22Rv1 (cell line): ENCODE results near the gene OR1Q1.

ENCODE experiments used
- ZFX ChIP-seq: fragments of 450-650 bp; IDR thresholded peaks from 2 replicates; pipeline ENCODE4 v1.6.1; 2017; ENCODE audit warnings: antibody characterized with exemption, borderline replicate concordance
- TF ChIP-seq, protein P1 (sequence below): fragments of 450-650 bp; IDR thresholded peaks from 2 replicates; pipeline ENCODE4 v1.5.1; 2017; ENCODE audit warnings: mild to moderate bottlenecking

DNA sequence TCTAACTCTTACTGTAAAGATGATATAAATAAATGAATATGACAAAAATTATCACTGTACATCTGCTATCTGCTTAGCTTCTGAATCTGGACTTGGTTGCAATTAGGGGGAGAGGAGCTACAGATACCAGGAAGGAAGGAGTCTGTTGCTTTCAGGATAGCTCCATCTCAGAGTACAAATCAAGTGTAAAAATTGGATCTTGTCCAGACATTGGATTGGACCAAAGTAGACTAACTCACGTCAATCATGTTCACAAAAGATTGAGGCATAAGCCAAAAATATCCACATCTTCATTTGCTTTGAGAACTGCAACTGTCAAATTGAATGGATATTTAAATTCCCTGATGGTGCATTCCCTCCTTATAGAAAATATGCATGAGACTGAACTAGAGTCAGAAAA is 8.8 kb upstream of the OR1Q1 start:
- TF ChIP-seq, protein P1, sequence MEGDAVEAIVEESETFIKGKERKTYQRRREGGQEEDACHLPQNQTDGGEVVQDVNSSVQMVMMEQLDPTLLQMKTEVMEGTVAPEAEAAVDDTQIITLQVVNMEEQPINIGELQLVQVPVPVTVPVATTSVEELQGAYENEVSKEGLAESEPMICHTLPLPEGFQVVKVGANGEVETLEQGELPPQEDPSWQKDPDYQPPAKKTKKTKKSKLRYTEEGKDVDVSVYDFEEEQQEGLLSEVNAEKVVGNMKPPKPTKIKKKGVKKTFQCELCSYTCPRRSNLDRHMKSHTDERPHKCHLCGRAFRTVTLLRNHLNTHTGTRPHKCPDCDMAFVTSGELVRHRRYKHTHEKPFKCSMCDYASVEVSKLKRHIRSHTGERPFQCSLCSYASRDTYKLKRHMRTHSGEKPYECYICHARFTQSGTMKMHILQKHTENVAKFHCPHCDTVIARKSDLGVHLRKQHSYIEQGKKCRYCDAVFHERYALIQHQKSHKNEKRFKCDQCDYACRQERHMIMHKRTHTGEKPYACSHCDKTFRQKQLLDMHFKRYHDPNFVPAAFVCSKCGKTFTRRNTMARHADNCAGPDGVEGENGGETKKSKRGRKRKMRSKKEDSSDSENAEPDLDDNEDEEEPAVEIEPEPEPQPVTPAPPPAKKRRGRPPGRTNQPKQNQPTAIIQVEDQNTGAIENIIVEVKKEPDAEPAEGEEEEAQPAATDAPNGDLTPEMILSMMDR, result no peak
- no peak for TF ChIP-seq ZFX
